HEK293 (cell line): ENCODE measurements around the gene KCNK7.

Source experiments
- CTCF ChIA-PET: fragments of 350-600 bp; formaldehyde crosslinking; extraction: SDS; loops from one replicate; lab custom pipeline; 2021; ENCODE audit warnings: antibody characterized with exemption; lab: Yijun Ruan, JAX
- POLR2A ChIA-PET: fragments of 300-600 bp; formaldehyde crosslinking; extraction: SDS; loops from one replicate; lab custom pipeline; 2020; ENCODE audit warnings: antibody characterized with exemption, inconsistent platforms; lab: Yijun Ruan, JAX
- H3K27ac ChIP-seq: fragments of 200-500 bp; sonication (Bioruptor generic); 2 replicates; pipeline ENCODE4 v1.5.1; 2014; ENCODE audit warnings: low read depth, low read length, control low read depth, inconsistent platforms; ENCODE audit errors: extremely low read depth
- H3K36me3 ChIP-seq, 2 experiments: fragments of 200-500 bp in 1 of 2; sonication (Bioruptor generic) in 1 of 2; 1 replicate in 1 of 2; 2 replicates in 1 of 2; pipeline ENCODE4 v1.5.1; 2014 to 2017; ENCODE audit warnings: inconsistent platforms in 2 of 2, low read length in 2 of 2; ENCODE audit not compliant: control insufficient read depth in 2 of 2, insufficient read depth in 1 of 2
- H3K4me1 ChIP-seq: fragments of 200-500 bp; sonication (Bioruptor generic); 2 replicates; pipeline ENCODE4 v1.5.1; 2014; ENCODE audit warnings: mild to moderate bottlenecking, low read length, inconsistent platforms; ENCODE audit not compliant: control insufficient read depth, insufficient read depth
- H3K4me3 ChIP-seq: 2 replicates; pipeline ENCODE4 v1.5.1; 2011; ENCODE audit warnings: low read depth, mild to moderate bottlenecking, control low read depth, low read length, moderate library complexity
- H3K9me3 ChIP-seq: fragments of 200-500 bp; sonication (Bioruptor generic); 2 replicates; pipeline ENCODE4 v1.5.1; 2014; ENCODE audit warnings: low read depth, low read length, inconsistent platforms; ENCODE audit not compliant: control insufficient read depth, insufficient read depth
- MYNN ChIP-seq: fragments of 450-650 bp; formaldehyde crosslinking; IDR thresholded peaks from 2 replicates; pipeline ENCODE4 v1.5.1; 2016; ENCODE audit warnings: missing biosample characterization, missing genetic modification characterization, borderline replicate concordance
- ZBTB7A ChIP-seq: fragments of 450-650 bp; formaldehyde crosslinking; IDR thresholded peaks from 2 replicates; pipeline ENCODE4 v1.5.1; 2016; ENCODE audit warnings: low read depth, missing biosample characterization, missing genetic modification characterization
- ZNF133 ChIP-seq: fragments of 450-650 bp; formaldehyde crosslinking; IDR thresholded peaks from 2 replicates; pipeline ENCODE4 v1.5.1; 2016; ENCODE audit warnings: missing biosample characterization, missing genetic modification characterization
- ZNF211 ChIP-seq: fragments of 450-650 bp; formaldehyde crosslinking; IDR thresholded peaks from 2 replicates; pipeline ENCODE4 v1.5.1; 2016; ENCODE audit warnings: low read depth, missing biosample characterization, missing genetic modification characterization
- ZNF266 ChIP-seq: fragments of 450-650 bp; formaldehyde crosslinking; IDR thresholded peaks from 2 replicates; pipeline ENCODE4 v1.5.1; 2016; ENCODE audit warnings: missing biosample characterization, missing genetic modification characterization, low read depth
- ZNF404 ChIP-seq: fragments of 450-650 bp; formaldehyde crosslinking; IDR thresholded peaks from 2 replicates; pipeline ENCODE4 v1.5.1; 2017; ENCODE audit warnings: missing biosample characterization, missing genetic modification characterization
- ZNF560 ChIP-seq: fragments of 450-650 bp; formaldehyde crosslinking; IDR thresholded peaks from 2 replicates; pipeline ENCODE4 v1.5.1; 2017; ENCODE audit warnings: missing biosample characterization, missing genetic modification characterization, borderline replicate concordance
- ZNF561 ChIP-seq: fragments of 450-650 bp; IDR thresholded peaks from 2 replicates; pipeline ENCODE4 v1.5.1; 2018; ENCODE audit warnings: missing biosample characterization, missing genetic modification characterization, borderline replicate concordance
- ZNF654 ChIP-seq: fragments of 450-650 bp; formaldehyde crosslinking; IDR thresholded peaks from 2 replicates; pipeline ENCODE4 v1.5.1; 2016; ENCODE audit warnings: low read depth, missing biosample characterization, missing genetic modification characterization
- TF ChIP-seq, protein P1 (sequence below): fragments of 450-650 bp; formaldehyde crosslinking; IDR thresholded peaks from 2 replicates; pipeline ENCODE4 v1.5.1; 2017; ENCODE audit warnings: missing biosample characterization, missing genetic modification characterization
- TF ChIP-seq, protein P2 (sequence below): fragments of 450-650 bp; IDR thresholded peaks from 2 replicates; pipeline ENCODE4 v1.5.1; 2018; ENCODE audit warnings: missing biosample characterization, missing genetic modification characterization

The KCNK7 gene

DNA sequence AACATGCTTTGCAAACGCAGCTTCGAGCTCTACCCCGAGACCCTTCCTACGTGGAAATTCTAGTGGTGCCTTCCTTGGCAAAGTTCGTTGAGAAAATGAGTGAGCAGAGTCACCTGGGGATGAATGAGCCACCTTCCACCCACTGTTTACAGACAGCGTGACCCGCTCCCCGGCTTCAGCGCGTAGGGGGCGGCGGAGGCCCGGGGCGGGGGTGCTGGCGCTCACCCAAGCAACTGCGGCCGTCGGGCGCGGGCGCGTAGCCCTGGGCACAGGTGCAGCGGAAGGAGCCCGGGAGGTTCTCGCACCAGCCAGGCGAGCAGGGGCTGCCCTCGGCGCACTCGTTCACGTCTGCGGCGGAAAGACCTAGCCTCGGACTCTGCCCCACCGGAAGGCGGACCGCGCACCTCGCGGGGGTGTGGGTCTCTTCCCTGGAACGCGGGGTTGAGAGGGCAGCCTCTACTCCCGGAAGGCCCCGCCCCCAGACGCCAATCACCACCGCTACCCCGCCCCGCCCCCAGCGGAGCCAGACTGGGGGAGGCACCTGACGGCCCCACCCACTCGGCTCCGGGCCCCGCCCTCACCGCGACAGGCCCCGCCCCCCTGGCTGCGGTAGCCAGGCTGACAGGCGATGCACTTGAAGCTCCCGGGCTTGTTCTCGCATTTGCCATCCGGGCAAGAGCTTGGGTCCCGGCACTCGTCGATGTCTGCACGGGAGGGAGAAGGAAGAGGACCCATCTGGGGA, 49.2 kb downstream of the KCNK7 start (continued):
- TF ChIP-seq, protein P1, sequence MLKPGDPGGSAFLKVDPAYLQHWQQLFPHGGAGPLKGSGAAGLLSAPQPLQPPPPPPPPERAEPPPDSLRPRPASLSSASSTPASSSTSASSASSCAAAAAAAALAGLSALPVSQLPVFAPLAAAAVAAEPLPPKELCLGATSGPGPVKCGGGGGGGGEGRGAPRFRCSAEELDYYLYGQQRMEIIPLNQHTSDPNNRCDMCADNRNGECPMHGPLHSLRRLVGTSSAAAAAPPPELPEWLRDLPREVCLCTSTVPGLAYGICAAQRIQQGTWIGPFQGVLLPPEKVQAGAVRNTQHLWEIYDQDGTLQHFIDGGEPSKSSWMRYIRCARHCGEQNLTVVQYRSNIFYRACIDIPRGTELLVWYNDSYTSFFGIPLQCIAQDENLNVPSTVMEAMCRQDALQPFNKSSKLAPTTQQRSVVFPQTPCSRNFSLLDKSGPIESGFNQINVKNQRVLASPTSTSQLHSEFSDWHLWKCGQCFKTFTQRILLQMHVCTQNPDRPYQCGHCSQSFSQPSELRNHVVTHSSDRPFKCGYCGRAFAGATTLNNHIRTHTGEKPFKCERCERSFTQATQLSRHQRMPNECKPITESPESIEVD (tag by site-specific recombination): no peak

DNA sequence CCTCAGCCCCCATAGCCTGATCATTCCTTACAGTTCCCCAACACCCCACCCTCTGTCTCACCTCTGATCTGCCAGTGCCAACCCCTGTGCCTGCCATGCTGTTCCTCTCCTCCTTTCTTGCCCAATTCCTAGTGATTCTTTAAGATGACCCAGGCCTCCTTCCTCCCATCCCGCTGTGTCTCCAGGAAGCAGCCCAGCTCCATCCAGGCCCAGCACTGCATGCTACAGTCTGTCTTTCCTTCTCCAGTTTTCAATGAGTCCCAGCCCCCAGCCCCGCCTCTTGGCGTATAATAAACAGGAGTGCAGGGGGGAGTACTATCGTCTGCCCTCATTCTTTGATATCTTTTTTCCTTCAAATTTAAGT, 49.8 kb downstream of the KCNK7 start:
- H3K4me3 ChIP-seq: no peak overlapping the region
- POLR2A ChIA-PET: interaction anchor here (0.9 to 2.2 kb wide), 3 partner anchors 9 to 25 kb away, joined by 8 to 9 read pairs (median 8); partner anchors contain the start of gene ZNRD2
- TF ChIP-seq ZNF654 (tag by site-specific recombination) (no peak), ZNF560 (tag by site-specific recombination) (no peak), ZBTB7A (tag by site-specific recombination) (no peak), ZNF211 (tag by site-specific recombination) (no peak), ZNF266 (tag by site-specific recombination) (no peak), ZNF133 (no peak), ZNF561 (tag by site-specific recombination) (no peak), ZNF404 (no peak), MYNN (no peak)
- TF ChIP-seq, protein P2, sequence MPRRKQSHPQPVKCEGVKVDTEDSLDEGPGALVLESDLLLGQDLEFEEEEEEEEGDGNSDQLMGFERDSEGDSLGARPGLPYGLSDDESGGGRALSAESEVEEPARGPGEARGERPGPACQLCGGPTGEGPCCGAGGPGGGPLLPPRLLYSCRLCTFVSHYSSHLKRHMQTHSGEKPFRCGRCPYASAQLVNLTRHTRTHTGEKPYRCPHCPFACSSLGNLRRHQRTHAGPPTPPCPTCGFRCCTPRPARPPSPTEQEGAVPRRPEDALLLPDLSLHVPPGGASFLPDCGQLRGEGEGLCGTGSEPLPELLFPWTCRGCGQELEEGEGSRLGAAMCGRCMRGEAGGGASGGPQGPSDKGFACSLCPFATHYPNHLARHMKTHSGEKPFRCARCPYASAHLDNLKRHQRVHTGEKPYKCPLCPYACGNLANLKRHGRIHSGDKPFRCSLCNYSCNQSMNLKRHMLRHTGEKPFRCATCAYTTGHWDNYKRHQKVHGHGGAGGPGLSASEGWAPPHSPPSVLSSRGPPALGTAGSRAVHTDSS: no peak
- H3K4me1 ChIP-seq: no peaks in the 10 kb centered on the region; the same call in 1 of the 2 replicates
- peaks cover 5 to 77% of the 10 kb centered on the region in 2 experiments; a peak in 2 of 3 replicates for H3K36me3 ChIP-seq
- H3K9me3 ChIP-seq: no peaks in the 10 kb centered on the region
- no peak overlapping the region for H3K27ac ChIP-seq
- CTCF ChIA-PET: interaction anchor here (2.1 kb wide), 1 partner anchor 25 kb away, joined by 11 read pairs; the partner anchor contains the start of gene ZNRD2
